ENCODE results near the gene COG4. TPM values are rescaled to one million over a fixed set of nuclear protein-coding genes. Genes with fewer than 3 reads are reported as not detected.

The COG4 gene
- total RNA-seq, 2 donors from 2014 or later: 23.1 to 43.8 TPM

- 89 to 90% methylated on average over 8 to 21 of the region's 21 CpGs for WGBS, 2 donors
- H3K36me3 ChIP-seq (replicated peaks in 1 of 2; ENCODE audit: insufficient read depth in 1 of 2, low read depth in 2 of 2): peaks cover 0 to 8% of the 10 kb centered on the region in 2 donors
- DNase-seq: no peak
- H3K27me3 ChIP-seq: no peaks in the 10 kb centered on the region
- H3K9me3 ChIP-seq: no peaks in the 10 kb centered on the region
- H3K27ac ChIP-seq: no peak overlapping the region
- no peak for ATAC-seq
- intact Hi-C loops (cut with DNase I): no loop called here
- TF ChIP-seq CTCF (IDR thresholded peaks at IDR 0.05) (no peak), POLR2A (IDR thresholded peaks at IDR 0.05) (no peak)
- no peaks in the 10 kb centered on the region for H3K4me1 ChIP-seq
- H3K4me3 ChIP-seq: no peak overlapping the region
These were observed 49.7 kb downstream of the COG4 start for GRCh38 chr16:70473446-70474319.

GRCh38 chr16:70472786-70473433 is 50.4 kb downstream of the COG4 start:
- H3K27ac ChIP-seq: no peak overlapping the region
- DNase-seq (no peak), ATAC-seq (no peak)
- no peaks in the 10 kb centered on the region for H3K27me3 ChIP-seq
- 95% methylated on average over 3 to 25 of the region's 28 CpGs for WGBS, 2 donors
- no peaks in the 10 kb centered on the region for H3K4me1 ChIP-seq
- no peak for TF ChIP-seq POLR2A (IDR thresholded peaks at IDR 0.05)
- H3K4me3 ChIP-seq: no peak overlapping the region
- intact Hi-C loops (cut with DNase I): no loop called here
- no peaks in the 10 kb centered on the region for H3K9me3 ChIP-seq
- peaks cover 0 to 3% of the 10 kb centered on the region in 2 donors for H3K36me3 ChIP-seq (replicated peaks in 1 of 2; ENCODE audit: insufficient read depth in 1 of 2, low read depth in 2 of 2)

GRCh38 chr16:70470927-70471341 is 52.4 kb downstream of the COG4 start:
- intact Hi-C loops (cut with DNase I): no loop called here
- peaks cover 0 to 1% of the 10 kb centered on the region in 2 donors for H3K36me3 ChIP-seq (replicated peaks in 1 of 2; ENCODE audit: insufficient read depth in 1 of 2, low read depth in 2 of 2)
- ATAC-seq: no peak

GRCh38 chr16:70470141-70470926 is 53.0 kb downstream of the COG4 start:
- intact Hi-C loops (cut with DNase I): no loop called here
- no peak for DNase-seq

More at GRCh38 chr16:70470927-70471341, 52.4 kb downstream of the COG4 start:
- no peaks in the 10 kb centered on the region for H3K9me3 ChIP-seq
- TF ChIP-seq POLR2A (IDR thresholded peaks at IDR 0.05) (no peak), CTCF (IDR thresholded peaks at IDR 0.05) (peak in 6 of 7 experiments; percentile 9 to 50 (median 34))
- 75% methylated on average over 15 of the region's 17 CpGs; no CpG with 5 or more reads in 1 of the 2 donors for WGBS, 2 donors
- peak in 3 of 4 donors; percentile 35 to 46 (median 41) for DNase-seq
- H3K4me1 ChIP-seq: no peaks in the 10 kb centered on the region
- no peaks in the 10 kb centered on the region for H3K27me3 ChIP-seq
- H3K27ac ChIP-seq: no peak overlapping the region
- no peak overlapping the region for H3K4me3 ChIP-seq

More at GRCh38 chr16:70470141-70470926, 53.0 kb downstream of the COG4 start:
- Histone ChIP-seq H3K36me3 (replicated peaks in 1 of 2; ENCODE audit: insufficient read depth in 1 of 2, low read depth in 2 of 2) (peaks cover 0 to 1% of the 10 kb centered on the region in 2 donors), H3K4me3 (no peak overlapping the region), H3K4me1 (no peaks in the 10 kb centered on the region), H3K27ac (no peak overlapping the region), H3K9me3 (no peaks in the 10 kb centered on the region), H3K27me3 (no peaks in the 10 kb centered on the region)
- TF ChIP-seq POLR2A (IDR thresholded peaks at IDR 0.05) (no peak), CTCF (IDR thresholded peaks at IDR 0.05) (no peak)
- ATAC-seq: no peak
- 87 to 93% methylated on average over 3 to 10 of the region's 10 CpGs for WGBS, 2 donors

Data from body of pancreas (tissue), 4 donors.